HG02798 (cell line): ENCODE measurements around the gene GFPT2.
A peak's percentile ranks its signal among the peaks of the same experiment; 100 is the strongest.

ENCODE experiments used
- ATAC-seq: cut with Tn5 transposase; IDR thresholded peaks from one replicate; pipeline ENCODE4 v1.9.1; 2021; ENCODE audit warnings: mild to moderate bottlenecking; ENCODE audit not compliant: unreplicated experiment, poor library complexity

GFPT2 gene

DNA sequence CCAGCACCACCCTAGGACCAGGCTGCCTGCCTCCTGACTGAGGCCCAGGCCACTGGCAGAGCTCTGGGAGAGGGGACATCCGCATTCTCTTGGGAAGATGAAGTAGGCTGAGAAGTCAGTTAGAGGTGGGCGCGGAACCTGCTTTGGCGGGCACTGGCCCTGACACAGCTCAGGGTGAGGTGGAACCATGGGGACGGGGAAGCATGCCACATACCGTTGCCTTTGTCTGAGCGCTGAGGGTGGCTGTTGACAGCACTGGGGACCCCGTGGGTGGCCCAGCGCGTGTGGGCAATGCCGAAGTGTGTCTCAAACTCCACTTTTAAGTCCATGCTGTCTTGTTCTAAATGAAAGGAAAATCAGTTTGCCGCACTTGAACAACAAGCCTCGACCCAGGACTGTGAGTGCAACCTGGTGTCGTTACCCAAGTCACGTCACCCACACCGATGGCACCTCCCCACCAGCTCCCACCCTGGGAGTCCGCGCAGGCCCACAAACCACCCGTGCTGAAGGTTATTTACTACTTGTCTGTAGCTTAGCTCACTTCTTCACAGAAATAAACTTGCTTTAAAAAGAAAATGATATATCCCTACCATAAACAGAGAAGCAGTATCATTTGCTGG, 17.4 kb downstream of the GFPT2 start:
- no peak for ATAC-seq

DNA sequence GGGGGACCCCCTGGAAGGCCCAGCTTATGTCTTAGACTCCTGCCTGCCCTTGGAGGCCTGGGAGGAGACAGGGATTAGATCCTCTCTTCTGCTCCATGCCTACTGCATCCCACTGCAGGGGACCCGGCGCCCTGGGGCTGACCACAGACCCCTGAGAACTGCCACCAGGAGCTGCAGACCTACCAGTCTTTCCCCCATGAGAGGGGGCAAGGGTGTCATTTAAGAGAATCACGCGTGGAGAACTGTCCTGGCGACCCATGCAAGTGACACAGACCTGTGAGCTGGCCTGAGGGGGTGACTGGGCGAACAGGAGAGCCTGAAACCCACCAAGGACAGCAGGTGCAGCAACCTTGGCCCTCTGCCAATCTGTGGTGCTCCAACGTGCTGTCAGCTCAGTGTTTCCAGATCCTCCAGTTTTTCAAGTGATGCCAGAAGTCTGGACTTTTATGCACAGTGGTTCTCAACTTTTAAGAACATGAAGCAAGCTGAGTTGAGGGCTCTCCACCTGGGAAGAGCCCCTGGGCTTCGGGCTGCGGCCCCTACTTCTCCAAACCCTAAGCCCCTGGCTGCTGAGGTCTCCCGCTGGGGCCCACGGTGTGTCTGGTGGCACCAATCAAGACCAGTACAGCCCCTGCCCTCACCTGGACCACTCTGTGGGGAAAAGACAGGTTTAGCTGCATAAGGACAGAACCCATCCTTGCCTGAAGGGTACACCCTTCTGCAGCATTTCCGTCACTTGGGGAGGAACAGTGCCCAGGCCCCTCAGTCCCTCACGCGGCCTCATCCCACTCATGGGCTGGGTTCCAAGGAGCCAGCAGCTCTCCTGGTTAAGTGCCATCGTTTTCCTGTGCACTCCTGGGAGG, 18.2 kb downstream of the GFPT2 start:
- no peak for ATAC-seq

DNA sequence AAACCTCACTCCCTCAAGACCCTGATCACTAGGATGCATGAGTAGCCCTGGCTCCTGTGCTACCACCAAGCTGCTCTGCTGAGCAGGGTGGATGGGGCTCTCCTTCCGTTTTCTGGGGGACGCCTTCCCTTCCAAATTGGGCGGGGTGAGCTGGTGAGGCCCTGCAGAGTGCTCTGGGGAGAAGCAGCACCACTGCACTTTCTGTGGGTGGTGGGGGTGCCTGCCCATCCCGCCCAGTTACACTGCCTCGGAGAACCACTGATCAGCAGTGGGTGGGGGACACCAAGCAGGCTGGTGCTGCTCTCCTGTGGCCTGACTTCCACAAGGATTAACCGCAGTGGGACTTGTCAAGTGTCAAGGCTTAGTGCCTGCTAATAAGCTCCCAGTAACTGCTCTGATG, 19.0 kb downstream of the GFPT2 start:
- no peak for ATAC-seq

DNA sequence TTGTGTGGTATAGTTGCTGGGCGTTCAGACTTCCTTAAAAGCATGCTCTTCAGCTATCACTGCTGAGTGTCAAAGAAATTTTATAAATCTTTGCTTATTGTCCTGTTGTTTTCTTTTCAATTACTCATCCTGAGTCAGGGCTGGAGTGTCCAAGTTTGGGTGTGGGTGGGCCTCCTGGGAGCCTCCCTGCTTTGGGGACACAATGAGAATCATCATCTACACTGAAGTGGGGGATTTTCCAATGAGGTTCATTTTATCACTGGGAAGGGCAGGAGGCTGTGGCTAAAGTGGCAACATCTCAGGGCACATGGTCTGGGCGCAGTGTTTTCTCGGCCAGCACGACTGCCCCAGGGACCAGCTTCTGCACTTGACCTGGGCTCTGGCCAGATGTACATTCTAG, 19.5 kb downstream of the GFPT2 start:
- ATAC-seq, result no peak

DNA sequence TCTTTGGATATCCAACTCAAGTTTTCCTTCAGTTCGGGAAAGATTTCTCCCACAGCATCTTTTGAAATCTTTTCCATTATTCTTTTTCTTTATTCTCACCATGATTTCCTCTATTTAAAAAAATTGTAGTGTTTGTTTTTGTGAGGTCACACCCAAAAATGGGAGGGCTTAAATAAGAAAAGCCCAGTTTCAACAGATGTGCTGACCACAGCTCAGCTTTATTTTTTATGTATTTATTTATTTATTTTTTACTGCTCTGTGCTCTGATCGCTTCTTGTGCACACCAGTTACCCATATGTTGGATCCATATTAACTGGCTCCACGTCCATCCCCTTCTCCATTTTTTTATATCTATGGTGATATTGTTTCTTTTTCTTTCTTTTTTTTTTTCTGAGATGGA, 20.3 kb downstream of the GFPT2 start:
- ATAC-seq, result no peak

DNA sequence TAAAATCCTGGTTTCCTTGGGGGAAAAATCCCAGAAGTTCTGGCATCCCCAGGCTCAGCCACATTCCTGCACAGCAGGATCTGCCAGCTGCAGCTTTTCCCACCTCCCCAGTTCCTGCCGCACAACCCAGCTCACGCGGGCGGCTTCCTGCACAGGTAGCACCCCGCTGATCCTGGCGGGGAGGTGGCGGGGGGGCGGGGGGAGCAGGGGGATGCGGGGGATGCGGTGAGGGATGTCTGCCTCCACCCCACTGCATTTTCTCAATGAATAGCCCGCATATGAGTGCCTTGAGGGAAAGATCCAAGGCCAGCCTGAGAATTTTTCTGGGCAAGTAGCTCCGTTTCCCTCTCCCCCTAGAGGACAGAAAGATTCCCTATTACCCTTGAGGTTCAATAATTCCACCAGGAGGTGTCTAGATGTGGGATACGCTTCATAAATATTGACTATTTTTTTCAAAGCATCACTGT, 21.1 kb downstream of the GFPT2 start:
- ATAC-seq, result no peak

DNA sequence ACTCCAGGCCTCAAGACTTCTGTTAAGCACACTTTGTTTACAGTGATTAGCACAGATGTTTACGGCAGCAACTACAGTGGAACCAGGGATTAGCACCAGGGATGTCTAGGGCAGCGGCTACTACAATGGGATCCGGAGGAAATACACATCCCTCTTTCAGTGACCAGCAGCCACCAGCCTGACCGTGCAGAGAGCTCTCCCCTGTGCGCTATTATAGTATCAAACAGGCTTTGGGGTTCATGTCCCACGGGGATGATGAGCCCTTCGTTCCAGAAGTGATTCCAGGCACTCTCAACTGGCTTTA, 21.5 kb downstream of the GFPT2 start:
- no peak for ATAC-seq

DNA sequence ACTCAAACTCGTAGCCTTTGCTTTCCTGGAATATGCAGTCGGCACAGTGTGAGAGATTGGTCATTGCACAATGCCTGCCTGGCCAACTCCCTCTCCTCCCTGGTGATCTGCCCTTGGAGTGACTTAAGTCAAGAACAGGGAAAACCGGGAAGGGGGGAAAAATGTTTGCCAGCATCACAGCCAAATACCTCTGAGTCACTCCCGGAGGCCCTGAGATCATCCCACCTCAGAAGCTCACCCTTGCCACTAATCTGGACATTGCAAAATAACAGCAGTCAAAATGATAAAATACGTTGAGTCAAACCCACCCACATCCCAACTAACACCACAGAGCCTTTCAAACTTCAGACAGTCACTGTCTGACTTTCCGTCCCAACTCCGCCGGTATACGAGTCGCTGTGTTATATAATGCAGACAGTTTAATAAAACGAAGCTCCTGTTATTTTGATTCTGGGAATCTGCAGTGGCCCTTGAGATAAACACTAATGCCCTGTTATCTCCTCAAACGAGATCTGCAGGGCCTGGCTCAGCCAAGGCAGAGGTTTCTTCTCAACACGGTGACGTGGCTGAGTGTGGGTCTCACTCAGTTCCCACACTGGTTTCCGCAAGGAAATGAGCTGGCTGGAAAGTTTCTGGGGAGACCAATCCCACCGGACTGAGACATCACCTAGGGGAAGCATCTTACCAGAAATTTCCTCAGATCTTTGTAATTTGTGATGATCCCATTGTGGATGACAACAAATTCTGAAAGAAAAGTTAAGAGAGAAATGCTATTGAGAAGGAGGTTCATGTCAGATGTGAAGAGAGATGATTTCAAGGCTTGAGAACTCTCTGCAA, 22.1 kb downstream of the GFPT2 start:
- no peak for ATAC-seq

DNA sequence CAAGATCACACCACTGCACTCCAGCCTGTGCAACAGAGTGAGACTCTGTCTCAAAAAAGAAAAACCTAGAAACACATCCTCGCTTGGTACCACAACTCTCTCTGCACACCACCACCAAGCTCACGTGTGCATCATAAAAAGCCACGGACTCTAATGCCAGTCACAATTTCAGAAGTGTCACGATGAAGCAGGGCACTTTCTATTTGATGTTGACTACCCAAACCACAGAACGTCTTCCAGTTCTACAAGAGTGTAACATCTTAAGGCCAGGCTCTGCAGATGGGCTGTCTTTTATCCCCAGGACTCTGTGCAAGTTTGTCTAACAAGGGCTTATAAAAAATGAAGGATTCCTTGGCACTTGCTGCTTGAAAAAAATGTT, 22.9 kb downstream of the GFPT2 start:
- ATAC-seq, result no peak

DNA sequence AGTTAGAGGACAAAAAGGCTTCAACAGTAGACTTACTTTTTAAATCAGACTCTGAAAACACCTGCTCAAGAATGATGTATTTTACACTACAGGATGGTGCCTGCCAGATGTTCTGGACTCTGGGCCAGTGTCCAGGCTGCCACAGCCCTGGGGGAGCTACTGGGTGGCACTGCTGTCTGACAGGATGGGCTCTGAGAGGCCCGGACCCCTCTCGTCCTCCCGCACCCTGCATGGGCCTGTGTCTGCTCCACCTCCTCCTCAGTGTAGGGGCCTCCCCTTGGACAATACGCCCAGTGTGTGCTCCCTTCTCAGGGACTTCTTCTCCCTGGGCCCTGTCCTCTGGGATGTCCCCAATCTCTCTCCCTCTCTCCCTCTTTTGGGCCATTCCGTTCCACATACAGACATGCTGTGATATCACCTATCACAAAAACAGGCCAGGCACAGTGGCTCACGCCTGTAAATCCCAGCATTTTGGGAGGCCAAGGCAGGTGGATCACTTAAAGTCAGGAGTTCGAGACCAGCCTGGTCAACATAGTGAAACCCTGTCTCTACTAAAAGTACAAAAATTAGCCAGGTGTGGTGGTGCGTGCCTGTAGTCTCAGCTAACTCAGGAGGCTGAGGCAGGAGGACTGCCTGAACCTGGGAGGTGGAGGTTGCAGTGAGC, 23.4 kb downstream of the GFPT2 start:
- no peak for ATAC-seq

DNA sequence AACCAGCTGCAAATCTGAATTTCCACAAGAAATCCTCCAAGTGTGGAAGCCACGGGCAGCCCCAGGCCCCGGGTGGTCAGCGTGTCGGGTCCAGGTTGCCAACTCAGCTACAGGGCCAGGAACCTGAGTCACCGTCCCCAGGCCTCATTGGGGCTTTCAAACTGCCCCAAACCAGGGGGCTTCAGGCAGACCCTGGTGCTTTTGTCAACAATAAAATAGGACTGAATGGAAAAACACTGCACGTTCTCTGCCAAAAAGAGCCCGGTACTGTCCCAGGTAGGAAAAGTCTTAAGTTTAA, 24.0 kb downstream of the GFPT2 start:
- ATAC-seq, result no peak

DNA sequence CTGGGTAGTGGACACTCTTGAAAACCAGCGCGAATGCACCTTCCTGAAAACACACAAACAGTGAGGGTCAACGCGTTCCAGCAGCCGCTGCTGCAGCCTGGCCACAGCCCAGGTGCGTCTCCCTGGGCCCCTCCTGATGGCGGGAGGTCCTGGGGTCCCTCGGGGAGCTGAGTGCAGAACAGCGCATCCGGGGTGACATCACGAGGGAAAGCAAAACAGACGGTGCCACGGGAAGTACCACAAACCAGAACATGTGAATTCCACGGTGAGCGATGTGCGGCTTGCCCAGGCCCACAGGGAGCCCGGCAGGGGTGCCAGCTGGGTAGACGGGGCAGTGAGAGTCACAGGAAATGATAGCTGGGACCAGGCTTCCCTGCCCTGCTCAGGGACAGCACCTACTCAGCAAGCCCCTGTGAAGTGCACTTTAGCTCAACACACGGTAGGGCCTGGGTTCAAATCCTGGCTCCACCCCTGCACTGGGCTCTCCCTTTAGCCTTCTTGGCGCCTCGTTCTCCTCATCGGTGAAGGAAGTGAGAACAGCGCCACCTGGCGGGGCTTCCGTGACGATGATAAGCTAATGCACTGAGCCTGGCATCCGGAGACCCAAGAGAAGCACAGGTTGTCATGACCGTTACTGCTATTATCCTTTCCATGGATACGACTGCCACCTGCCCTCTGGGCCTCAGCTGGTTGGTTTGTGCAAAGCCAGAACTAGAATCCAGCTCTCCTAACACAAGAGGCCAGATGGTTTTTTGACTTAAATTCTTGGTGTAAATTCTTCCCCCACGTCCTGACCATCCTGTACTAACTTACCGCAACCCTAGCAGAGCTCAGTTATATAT, 24.6 kb downstream of the GFPT2 start:
- peak; percentile 82 for ATAC-seq

DNA sequence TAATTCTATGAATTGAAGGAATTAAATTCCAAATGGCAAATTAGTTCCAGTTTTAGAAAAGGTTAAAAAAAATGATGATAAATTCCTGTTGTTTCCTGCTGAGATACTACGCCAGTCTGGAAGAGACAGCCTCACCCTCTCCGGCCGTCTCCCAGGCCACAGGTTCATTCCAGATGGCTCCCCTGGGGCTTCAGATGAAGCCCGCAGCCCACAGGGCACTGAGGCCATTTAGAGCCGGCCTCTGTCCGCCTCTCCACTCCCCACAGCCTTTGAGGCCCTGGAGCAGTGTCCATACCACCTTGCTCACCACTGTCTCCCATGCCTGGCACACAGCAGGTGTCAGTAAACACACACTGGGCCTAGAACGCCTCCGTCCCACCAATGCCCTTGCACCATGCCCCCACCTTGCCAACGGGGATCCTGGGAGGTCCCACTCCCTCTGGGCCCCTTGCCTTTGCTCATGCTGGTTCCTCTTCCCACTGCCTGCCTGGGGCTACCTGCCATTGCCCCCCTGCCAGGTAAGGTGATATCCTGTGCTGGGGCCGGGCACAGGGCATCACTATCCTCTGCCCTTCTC, 26.1 kb downstream of the GFPT2 start:
- ATAC-seq, result no peak

DNA sequence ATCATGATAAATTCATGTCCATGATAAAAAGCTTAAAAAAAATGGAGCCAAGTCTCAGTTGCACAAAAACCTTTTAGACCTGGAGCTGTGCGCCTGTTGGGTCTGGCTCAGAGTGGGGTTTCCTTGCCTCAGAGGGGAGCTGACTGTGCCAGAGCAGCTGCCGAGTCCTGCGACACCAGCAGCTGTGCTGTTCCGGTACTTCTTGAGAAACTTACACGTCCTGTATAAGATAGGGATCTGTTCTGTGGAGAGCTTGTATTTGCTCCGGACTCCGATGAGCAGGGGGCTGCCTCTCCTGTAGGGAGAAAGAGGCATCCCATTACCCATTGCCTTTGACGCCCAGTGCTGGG, 28.6 kb downstream of the GFPT2 start:
- no peak for ATAC-seq

DNA sequence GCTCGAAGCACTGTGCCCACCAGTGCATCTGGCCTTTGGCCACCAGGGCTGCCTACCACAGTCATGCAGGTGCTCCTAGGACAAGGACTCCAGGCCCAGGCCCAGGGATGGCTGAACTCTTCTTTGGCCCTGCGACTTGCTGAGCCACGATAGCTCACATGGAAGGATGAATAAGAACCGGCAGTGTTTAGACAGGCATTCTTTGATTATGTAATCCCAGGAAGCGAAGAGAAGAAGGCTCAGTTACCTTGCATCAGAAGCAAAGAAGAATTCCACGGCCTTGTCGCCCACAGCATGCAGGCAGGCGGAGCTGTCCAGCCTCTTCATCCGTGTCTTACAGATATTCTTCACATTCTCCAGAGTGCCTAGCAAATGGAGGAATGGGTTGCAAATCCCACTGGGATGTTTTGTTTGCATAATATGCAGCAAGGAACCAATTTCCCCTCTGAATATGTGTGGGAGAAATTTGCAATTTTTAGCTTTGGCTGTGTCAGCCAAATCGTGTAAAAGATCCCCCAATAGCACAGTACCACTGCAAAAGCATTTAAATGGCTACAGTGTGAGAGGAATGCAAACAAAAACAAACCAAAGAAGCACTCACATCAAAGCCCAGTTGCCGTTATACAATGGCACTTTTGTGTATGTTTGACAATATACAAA, 29.1 kb downstream of the GFPT2 start:
- no peak for ATAC-seq

DNA sequence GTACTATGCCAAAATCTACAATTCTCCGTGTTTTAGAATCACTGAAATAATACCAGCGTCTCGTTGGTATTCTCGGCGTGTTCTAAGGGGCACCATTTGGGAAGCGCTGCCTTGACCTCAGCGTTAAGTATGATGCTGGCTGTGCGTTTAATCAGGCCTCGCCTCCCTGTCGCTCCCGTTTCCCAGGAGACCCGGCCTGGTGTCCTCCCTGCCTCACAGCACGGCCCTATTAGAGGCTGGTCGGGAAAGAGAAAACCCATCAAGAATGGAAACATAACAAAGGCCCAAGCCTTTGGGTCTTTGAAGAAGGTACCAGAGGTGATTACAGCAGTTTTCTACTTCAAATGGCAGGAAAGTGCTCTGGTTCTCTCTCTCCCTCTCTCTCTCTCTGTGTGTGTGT, 30.0 kb downstream of the GFPT2 start:
- ATAC-seq, result no peak

DNA sequence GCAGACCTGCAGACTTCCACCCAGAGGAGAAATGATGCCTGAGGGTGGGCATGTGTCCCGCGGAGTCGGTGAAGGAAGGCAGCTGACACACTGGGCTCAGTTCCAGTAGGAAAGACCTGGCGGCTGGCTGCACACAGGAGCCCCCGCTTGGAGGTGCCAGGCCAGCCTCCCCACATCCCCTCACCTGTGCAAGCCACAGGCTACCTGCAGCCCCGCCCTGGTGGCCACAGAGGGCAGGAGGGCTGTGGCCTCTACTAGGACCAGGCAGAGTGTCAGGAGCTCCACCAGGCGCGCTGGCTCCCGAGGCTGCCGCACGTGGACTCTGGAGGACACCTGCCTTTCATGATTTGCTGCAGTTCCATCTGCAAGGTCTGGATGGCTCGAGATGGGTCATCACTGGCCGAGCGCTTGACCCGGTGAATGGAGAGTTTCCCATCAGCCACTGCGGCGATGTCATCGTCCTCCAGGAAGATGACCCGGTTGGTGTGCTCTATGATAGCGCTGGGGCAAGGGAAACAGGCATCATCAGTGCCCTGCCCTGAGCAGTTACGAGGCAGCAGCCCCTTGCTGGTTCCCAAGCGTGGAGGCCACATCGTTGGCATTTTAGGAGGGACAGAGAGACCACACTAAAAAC, 34.6 kb downstream of the GFPT2 start:
- no peak for ATAC-seq

DNA sequence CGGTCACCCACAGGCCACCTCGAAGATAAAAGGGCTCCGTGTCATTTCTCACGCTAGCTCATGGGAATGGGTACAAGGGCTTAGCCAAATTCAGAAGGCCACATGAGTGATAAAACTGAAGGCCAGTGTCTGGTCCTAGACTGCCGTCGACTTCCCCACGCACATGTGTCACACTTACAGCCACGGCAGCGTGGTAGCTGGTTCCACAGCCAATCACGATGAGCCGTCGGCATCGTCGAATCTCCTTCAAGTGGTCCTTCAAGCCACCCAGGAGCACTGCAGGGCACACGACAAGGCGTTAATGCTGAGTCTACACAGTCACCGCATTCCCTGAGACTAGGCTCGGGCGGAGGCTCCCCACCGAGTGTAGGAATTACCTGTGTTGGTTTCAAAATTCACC, 36.5 kb downstream of the GFPT2 start:
- ATAC-seq, result no peak

DNA sequence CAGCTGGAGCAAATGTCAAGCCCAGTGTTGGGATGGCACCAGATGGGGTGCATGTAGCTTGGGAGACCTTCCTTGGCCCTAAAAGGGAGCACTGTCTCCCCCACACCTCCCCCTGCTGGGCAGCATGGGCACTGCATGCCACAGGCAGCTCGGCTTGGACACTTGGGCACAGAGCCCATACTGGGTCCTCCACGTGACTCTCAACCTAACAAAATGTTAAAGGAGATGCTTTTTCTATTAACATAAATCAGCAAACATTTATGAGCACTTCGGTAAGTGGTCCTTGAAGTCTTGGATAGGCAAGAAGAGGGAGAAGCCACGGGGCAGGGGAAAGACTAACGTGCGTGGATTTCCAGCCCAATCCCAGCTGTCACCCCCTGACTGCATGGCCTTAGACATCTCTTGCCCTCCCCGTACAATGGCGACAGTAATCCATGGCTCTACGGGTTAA, 37.3 kb downstream of the GFPT2 start:
- peak; percentile 74 for ATAC-seq
